WTC11 (cell line): ENCODE results near the gene MS4A15. TPM values are rescaled to one million over a fixed set of nuclear protein-coding genes. Genes with fewer than 3 reads are reported as not detected.

Source experiments
- ATAC-seq: fragments of 200-7000 bp; cut with Tn5 transposase; 2 replicates; pipeline ENCODE4 v1.10.0; 2021; ENCODE audit warnings: mild to moderate bottlenecking, moderate library complexity
- CTCF ChIA-PET: fragments of 300-600 bp; sonication (Branson Sonifier 250); formaldehyde crosslinking; loops from one replicate; lab custom pipeline; 2021; ENCODE audit warnings: antibody characterized with exemption; lab: Charles Lee
- POLR2A ChIA-PET: fragments of 350-600 bp; sonication (Branson Sonifier 250); formaldehyde crosslinking; loops from one replicate; lab custom pipeline; 2021; ENCODE audit warnings: antibody characterized with exemption; lab: Charles Lee
- DNase-seq: peaks from one replicate; pipeline ENCODE4 v3.0.0; 2021; ENCODE audit warnings: low spot score
- H3K27ac Mint-ChIP-seq: 2 replicates; pipeline ENCODE4 v1.8.0; 2021; ENCODE audit warnings: mixed read lengths
- H3K27me3 Mint-ChIP-seq: 2 replicates; pipeline ENCODE4 v1.8.0; 2021; ENCODE audit warnings: low read depth, mild to moderate bottlenecking, moderate library complexity, mixed read lengths
- H3K36me3 Mint-ChIP-seq: 2 replicates; pipeline ENCODE4 v1.8.0; 2021; ENCODE audit warnings: mixed read lengths
- H3K4me1 Mint-ChIP-seq: 2 replicates; pipeline ENCODE4 v1.8.0; 2022; ENCODE audit warnings: mixed read lengths
- H3K4me3 Mint-ChIP-seq: 2 replicates; pipeline ENCODE4 v1.8.0; 2021; ENCODE audit warnings: mild to moderate bottlenecking, moderate library complexity, mixed read lengths
- H3K9me3 Mint-ChIP-seq: 2 replicates; pipeline ENCODE4 v1.8.0; 2021; ENCODE audit warnings: mixed read lengths
- CBFB ChIP-seq: sonication (generic); formaldehyde crosslinking; IDR thresholded peaks from 2 replicates; pipeline ENCODE4 v1.8.1; 2022; ENCODE audit warnings: mild to moderate bottlenecking, low read depth, missing genetic modification reagents
- CREB1 ChIP-seq: sonication (generic); formaldehyde crosslinking; IDR thresholded peaks from 2 replicates; pipeline ENCODE4 v1.8.0; 2023; ENCODE audit warnings: mild to moderate bottlenecking, missing genetic modification reagents
- HMGA2 ChIP-seq: fragments of 250-450 bp; sonication (Bioruptor Pico); IDR thresholded peaks from 2 replicates; pipeline ENCODE4 v1.4.0; 2021; ENCODE audit warnings: mild to moderate bottlenecking, moderate library complexity
- RELA ChIP-seq: sonication (generic); formaldehyde crosslinking; IDR thresholded peaks from 2 replicates; pipeline ENCODE4 v1.8.1; 2022; ENCODE audit warnings: missing genetic modification reagents, mild to moderate bottlenecking, borderline replicate concordance
- SMAD3 ChIP-seq: sonication (generic); formaldehyde crosslinking; IDR thresholded peaks from 2 replicates; pipeline ENCODE4 v1.8.0; 2022; ENCODE audit warnings: missing genetic modification reagents, mild to moderate bottlenecking, borderline replicate concordance
- SMAD4 ChIP-seq: sonication (generic); formaldehyde crosslinking; IDR thresholded peaks from 2 replicates; pipeline ENCODE4 v1.8.0; 2022; ENCODE audit warnings: mild to moderate bottlenecking, missing genetic modification reagents
- ZBTB21 ChIP-seq: sonication (generic); formaldehyde crosslinking; IDR thresholded peaks from 2 replicates; pipeline ENCODE4 v1.8.1; 2023; ENCODE audit warnings: mild to moderate bottlenecking, missing genetic modification reagents, borderline replicate concordance
- ZNF219 ChIP-seq: sonication (generic); formaldehyde crosslinking; IDR thresholded peaks from 2 replicates; pipeline ENCODE4 v1.8.0; 2023; ENCODE audit warnings: missing genetic modification reagents, mild to moderate bottlenecking, borderline replicate concordance
- ZNF396 ChIP-seq: fragments of 250-450 bp; sonication (Bioruptor Pico); IDR thresholded peaks from 2 replicates; pipeline ENCODE4 v1.8.0; 2021; ENCODE audit warnings: mild to moderate bottlenecking, moderate library complexity, borderline replicate concordance
- ZNF423 ChIP-seq: fragments of 250-450 bp; sonication (Bioruptor Pico); IDR thresholded peaks from 2 replicates; pipeline ENCODE4 v2.1.2; 2022; ENCODE audit warnings: mild to moderate bottlenecking, moderate library complexity
- total RNA-seq: library from RNA; stranded (reverse); gene quantifications from 3 replicates; pipeline ENCODE4 v1.2.3, GENCODE V29; 2021
- TF ChIP-seq, protein P1 (sequence below): fragments of 250-450 bp; sonication (Bioruptor Pico); conservative IDR thresholded peaks from 2 replicates; pipeline ENCODE4 v1.9.0; 2021; ENCODE audit warnings: mild to moderate bottlenecking
- TF ChIP-seq, protein P2 (sequence below): sonication (generic); formaldehyde crosslinking; IDR thresholded peaks from 2 replicates; pipeline ENCODE4 v1.8.0; 2022; ENCODE audit warnings: missing genetic modification reagents
- TF ChIP-seq, protein P3 (sequence below): sonication (generic); formaldehyde crosslinking; IDR thresholded peaks from 2 replicates; pipeline ENCODE4 v1.8.0; 2022; ENCODE audit warnings: mild to moderate bottlenecking, missing genetic modification reagents
- TF ChIP-seq, protein P4 (sequence below): sonication (generic); formaldehyde crosslinking; IDR thresholded peaks from 2 replicates; pipeline ENCODE4 v1.8.1; 2023; ENCODE audit warnings: mild to moderate bottlenecking, missing genetic modification reagents, moderate library complexity
- TF ChIP-seq, protein P5 (sequence below): sonication (generic); formaldehyde crosslinking; IDR thresholded peaks from 2 replicates; pipeline ENCODE4 v1.8.0; 2022; ENCODE audit warnings: mild to moderate bottlenecking, missing genetic modification reagents
- TF ChIP-seq, protein P6 (sequence below): sonication (generic); formaldehyde crosslinking; IDR thresholded peaks from 2 replicates; pipeline ENCODE4 v1.8.1; 2023; ENCODE audit warnings: mild to moderate bottlenecking, moderate library complexity, missing genetic modification reagents
- TF ChIP-seq, protein P7 (sequence below): sonication (generic); formaldehyde crosslinking; IDR thresholded peaks from 2 replicates; pipeline ENCODE4 v1.8.1; 2022; ENCODE audit warnings: low read depth, mild to moderate bottlenecking, moderate library complexity, missing genetic modification reagents, borderline replicate concordance

The MS4A15 gene
- total RNA-seq, 1 experiment from 2014 or later, result 0.09 TPM

DNA sequence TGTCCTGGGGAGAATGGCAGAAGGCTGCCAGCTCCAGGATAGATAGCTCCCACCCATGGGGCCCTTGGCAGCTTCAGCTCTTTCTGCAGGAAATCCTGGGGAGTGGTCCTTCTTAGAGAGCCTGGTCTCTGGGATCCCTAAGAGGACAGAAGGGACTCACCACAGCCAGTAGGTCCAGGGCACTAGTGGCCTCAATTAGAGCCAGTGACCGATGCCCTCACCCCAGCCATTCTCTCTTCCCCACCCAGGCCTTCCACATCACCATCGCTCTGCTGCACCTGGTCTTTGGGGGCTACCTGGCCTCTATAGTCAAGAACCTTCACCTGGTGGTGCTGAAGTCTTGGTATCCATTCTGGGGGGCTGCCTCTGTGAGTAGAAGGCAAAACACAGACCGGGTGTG lies 34.1 kb downstream of the MS4A15 start (continued):
- TF ChIP-seq CREB1 (CRISPR knock-in tag) (no peak), ZNF219 (CRISPR knock-in tag) (no peak), SMAD4 (CRISPR knock-in tag) (no peak), ZNF423 (CRISPR knock-in tag) (no peak), ZBTB21 (CRISPR knock-in tag) (no peak)
- TF ChIP-seq, protein P1, sequence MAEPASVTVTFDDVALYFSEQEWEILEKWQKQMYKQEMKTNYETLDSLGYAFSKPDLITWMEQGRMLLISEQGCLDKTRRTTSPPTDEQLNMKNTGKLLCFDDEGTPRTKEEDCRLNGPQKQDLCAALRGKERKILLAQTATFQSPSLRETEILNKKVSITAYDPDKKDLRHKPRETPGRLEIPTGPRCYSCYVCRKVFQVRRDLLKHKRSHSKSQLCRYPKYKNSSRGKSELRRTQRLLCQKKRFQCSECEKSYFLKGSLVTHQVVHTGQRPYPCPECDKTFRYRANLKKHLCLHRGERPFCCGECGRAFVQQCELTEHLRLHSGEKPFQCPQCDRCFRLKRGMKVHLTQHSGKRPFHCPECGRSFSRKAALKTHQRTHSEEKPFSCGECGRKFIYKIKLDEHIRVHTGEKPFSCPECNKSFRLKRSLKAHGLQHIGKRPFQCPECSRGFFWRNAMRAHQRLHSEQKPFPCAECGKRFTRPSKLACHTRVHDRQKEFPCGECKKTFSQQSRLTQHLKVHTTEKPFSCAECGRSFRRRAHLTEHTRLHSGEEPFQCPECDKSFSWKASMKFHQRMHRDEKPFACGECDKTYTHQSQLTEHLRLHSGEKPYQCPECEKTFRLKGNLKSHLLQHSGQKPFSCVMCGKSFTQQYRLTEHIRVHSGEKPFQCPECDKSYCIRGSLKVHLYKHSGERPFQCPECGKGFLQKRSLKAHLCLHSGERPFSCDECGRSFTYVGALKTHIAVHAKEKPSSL (CRISPR knock-in tag), result no peak

DNA sequence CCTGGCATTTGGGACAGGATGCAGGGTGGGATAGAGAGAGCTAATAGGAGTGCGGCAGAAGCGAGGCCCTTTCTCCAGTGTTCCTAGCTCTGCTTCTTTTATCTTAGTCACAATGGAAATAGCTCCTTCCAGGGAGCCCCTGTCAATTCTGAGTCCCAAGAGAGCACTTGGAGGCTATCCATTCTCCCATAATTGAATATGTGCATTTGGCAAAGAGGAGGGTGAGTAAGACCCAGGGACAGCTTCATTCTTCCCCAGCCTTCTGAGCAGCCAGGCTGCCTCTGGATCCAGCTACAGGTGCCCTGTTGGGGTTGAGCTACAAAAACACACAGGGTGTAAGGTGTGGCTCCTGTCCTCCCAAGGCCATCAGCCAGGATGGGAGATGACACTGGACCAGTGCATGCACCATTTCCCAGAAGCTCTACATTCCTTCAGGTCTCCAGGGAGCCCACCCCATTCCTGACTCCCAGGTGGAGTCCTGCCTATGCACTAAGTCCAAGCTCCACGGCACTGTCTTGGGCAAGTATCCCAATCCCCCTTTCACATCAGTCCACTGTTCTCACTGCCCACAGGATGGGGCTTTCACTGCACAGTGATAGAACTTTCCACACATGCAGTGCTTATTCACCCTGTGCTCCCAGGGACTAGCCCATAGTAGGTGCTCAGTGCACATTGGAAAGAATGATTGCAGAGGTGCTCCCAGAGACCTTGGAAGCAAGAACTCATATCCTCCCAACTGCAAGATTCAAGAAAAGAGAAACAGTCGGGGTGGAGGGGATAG lies 34.7 kb downstream of the MS4A15 start:
- Mint-ChIP-seq H3K4me3 (no peak overlapping the region), H3K27ac (no peak overlapping the region), H3K36me3 (peaks cover 23% of the 10 kb centered on the region), H3K4me1 (no peaks in the 10 kb centered on the region), H3K9me3 (peaks cover 44% of the 10 kb centered on the region), H3K27me3 (peaks cover 19% of the 10 kb centered on the region)
- DNase-seq (no peak), ATAC-seq (no peak)
- TF ChIP-seq CBFB (CRISPR knock-in tag) (no peak), SMAD4 (CRISPR knock-in tag) (no peak), HMGA2 (no peak), SMAD3 (CRISPR knock-in tag) (no peak), ZNF396 (CRISPR knock-in tag) (no peak), RELA (CRISPR knock-in tag) (no peak)
- TF ChIP-seq, protein P2, sequence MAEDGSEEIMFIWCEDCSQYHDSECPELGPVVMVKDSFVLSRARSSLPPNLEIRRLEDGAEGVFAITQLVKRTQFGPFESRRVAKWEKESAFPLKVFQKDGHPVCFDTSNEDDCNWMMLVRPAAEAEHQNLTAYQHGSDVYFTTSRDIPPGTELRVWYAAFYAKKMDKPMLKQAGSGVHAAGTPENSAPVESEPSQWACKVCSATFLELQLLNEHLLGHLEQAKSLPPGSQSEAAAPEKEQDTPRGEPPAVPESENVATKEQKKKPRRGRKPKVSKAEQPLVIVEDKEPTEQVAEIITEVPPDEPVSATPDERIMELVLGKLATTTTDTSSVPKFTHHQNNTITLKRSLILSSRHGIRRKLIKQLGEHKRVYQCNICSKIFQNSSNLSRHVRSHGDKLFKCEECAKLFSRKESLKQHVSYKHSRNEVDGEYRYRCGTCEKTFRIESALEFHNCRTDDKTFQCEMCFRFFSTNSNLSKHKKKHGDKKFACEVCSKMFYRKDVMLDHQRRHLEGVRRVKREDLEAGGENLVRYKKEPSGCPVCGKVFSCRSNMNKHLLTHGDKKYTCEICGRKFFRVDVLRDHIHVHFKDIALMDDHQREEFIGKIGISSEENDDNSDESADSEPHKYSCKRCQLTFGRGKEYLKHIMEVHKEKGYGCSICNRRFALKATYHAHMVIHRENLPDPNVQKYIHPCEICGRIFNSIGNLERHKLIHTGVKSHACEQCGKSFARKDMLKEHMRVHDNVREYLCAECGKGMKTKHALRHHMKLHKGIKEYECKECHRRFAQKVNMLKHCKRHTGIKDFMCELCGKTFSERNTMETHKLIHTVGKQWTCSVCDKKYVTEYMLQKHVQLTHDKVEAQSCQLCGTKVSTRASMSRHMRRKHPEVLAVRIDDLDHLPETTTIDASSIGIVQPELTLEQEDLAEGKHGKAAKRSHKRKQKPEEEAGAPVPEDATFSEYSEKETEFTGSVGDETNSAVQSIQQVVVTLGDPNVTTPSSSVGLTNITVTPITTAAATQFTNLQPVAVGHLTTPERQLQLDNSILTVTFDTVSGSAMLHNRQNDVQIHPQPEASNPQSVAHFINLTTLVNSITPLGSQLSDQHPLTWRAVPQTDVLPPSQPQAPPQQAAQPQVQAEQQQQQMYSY (CRISPR knock-in tag), result no peak
- TF ChIP-seq, protein P3, sequence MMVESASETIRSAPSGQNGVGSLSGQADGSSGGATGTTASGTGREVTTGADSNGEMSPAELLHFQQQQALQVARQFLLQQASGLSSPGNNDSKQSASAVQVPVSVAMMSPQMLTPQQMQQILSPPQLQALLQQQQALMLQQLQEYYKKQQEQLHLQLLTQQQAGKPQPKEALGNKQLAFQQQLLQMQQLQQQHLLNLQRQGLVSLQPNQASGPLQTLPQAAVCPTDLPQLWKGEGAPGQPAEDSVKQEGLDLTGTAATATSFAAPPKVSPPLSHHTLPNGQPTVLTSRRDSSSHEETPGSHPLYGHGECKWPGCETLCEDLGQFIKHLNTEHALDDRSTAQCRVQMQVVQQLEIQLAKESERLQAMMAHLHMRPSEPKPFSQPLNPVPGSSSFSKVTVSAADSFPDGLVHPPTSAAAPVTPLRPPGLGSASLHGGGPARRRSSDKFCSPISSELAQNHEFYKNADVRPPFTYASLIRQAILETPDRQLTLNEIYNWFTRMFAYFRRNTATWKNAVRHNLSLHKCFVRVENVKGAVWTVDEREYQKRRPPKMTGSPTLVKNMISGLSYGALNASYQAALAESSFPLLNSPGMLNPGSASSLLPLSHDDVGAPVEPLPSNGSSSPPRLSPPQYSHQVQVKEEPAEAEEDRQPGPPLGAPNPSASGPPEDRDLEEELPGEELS (CRISPR knock-in tag), result no peak
- TF ChIP-seq, protein P4, sequence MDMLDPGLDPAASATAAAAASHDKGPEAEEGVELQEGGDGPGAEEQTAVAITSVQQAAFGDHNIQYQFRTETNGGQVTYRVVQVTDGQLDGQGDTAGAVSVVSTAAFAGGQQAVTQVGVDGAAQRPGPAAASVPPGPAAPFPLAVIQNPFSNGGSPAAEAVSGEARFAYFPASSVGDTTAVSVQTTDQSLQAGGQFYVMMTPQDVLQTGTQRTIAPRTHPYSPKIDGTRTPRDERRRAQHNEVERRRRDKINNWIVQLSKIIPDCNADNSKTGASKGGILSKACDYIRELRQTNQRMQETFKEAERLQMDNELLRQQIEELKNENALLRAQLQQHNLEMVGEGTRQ (CRISPR knock-in tag), result no peak
- TF ChIP-seq, protein P5, sequence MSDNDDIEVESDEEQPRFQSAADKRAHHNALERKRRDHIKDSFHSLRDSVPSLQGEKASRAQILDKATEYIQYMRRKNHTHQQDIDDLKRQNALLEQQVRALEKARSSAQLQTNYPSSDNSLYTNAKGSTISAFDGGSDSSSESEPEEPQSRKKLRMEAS, result no peak
- TF ChIP-seq, protein P6, sequence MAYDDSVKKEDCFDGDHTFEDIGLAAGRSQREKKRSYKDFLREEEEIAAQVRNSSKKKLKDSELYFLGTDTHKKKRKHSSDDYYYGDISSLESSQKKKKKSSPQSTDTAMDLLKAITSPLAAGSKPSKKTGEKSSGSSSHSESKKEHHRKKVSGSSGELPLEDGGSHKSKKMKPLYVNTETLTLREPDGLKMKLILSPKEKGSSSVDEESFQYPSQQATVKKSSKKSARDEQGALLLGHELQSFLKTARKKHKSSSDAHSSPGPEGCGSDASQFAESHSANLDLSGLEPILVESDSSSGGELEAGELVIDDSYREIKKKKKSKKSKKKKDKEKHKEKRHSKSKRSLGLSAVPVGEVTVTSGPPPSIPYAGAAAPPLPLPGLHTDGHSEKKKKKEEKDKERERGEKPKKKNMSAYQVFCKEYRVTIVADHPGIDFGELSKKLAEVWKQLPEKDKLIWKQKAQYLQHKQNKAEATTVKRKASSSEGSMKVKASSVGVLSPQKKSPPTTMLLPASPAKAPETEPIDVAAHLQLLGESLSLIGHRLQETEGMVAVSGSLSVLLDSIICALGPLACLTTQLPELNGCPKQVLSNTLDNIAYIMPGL, result no peak
- TF ChIP-seq, protein P7, sequence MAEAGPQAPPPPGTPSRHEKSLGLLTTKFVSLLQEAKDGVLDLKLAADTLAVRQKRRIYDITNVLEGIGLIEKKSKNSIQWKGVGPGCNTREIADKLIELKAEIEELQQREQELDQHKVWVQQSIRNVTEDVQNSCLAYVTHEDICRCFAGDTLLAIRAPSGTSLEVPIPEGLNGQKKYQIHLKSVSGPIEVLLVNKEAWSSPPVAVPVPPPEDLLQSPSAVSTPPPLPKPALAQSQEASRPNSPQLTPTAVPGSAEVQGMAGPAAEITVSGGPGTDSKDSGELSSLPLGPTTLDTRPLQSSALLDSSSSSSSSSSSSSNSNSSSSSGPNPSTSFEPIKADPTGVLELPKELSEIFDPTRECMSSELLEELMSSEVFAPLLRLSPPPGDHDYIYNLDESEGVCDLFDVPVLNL (CRISPR knock-in tag), result no peak
- CTCF ChIA-PET, result interaction anchor here (0.9 to 1.5 kb wide), 3 partner anchors 16 to 108 kb away, joined by 3 to 7 read pairs (median 3); no protein-coding TSS in a partner anchor
- POLR2A ChIA-PET, result no interaction called here
